T-helper 1 cell treated with Interleukin-12 subunit alpha and Interleukin-12 subunit beta and Interleukin-4 antibody, amounts not matched to agents 30 ng/mL and 1 ng/mL, for 36 hours (primary cell): ENCODE measurements around the gene LBR. TPM values are rescaled to one million over a fixed set of nuclear protein-coding genes. Genes with fewer than 3 reads are reported as not detected.

ENCODE experiments used
- intact Hi-C: fragments of 100-400 bp; cut with micrococcal nuclease; formaldehyde crosslinking; loops from one replicate; pipeline ENCODE4 v1.15.1; 2024
- total RNA-seq: library from RNA; stranded (reverse); gene quantifications from 2 replicates; pipeline ENCODE4 v1.2.3, GENCODE V29; 2022

The LBR gene
- total RNA-seq, 1 donor from 2014 or later: 240 TPM

- intact Hi-C loops: loop anchor here (10.0 kb wide), 2 partner anchors 857 to 1453 kb away; partner anchors contain the start of gene LIN9
Measured at GRCh38 chr1:225448146-225448805, 20.4 kb upstream of the LBR start.

- intact Hi-C loops: loop anchor here (10.0 kb wide), 2 partner anchors 857 to 1453 kb away; partner anchors contain the start of gene LIN9
Measured at GRCh38 chr1:225447650-225448089, 19.8 kb upstream of the LBR start.

- intact Hi-C loops: loop anchor here (10.0 kb wide), 2 partner anchors 858 to 1452 kb away; partner anchors contain the start of gene LIN9
Measured at GRCh38 chr1:225446981-225447615, 19.3 kb upstream of the LBR start.

DNA sequence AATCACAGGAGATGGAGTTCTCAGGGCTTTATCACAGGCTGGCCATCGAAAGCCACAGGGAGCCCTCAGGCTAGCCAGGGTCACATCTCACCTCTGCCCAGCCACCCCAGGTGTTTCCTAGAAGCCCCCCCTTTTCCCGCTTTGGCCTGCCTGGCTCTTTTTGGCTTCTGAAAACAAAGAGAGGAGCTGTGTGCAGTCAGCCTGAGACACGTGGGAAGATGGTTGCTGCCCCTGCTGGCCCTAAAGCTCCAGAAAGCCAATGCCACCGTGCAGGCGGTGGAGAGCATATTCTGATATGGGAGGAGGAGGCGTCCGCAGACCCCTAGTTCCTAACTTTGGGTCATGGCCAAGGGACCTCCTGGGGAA, 18.7 kb upstream of the LBR start:
- intact Hi-C loops: loop anchor here (10.0 kb wide), 2 partner anchors 858 to 1452 kb away; partner anchors contain the start of gene LIN9

DNA sequence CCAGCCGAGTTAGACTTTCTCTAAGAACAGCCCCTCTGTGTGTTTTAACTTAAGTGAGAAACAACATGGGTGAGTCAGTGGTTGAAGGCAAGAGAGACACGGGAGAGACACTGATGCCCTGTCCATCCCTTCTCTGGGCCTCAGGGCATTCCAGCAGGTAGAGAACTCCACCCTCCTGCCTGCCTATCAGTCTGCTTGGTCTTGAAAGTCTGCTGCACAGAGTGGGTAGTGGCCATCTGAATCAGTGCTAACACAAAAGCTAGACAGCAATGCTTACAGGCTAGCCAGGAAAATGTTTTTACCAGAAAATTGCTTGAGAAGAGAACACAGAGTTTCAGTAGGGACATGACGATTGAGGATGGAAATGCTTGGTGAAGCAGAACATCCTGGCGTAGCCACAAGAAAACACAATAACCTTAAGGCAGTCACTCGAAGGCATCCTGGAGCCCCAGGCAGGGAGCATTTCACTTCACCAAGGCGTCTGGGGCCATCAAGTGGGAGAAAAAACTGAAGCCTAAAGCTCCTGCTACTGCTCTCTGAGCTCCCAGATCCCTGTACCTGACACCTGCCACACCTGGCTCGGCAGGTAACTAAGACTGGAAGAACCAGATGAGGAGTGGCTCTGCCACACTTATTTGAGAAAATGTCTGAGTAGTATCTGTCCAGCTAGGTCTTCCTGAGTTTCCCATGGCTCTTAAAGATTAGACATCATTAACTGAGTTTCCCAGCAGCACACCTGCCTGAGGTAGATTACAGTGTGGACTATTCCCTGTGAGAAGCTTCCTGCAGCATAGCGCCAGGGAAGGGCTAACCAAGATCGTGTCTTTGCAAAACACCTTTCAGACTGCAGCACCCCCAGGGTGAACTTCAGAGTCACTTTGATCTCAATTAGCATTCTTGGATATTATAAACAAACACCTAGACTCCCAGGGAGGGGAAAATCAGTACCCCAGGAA, 18.1 kb upstream of the LBR start:
- intact Hi-C loops: loop anchor here (1.0 to 10.0 kb wide), 11 partner anchors 8 to 1451 kb away; partner anchors contain the start of genes ITPKB, LBR, LIN9 and PYCR2

GRCh38 chr1:225442123-225442505, 14.3 kb upstream of the LBR start:
- intact Hi-C loops: loop anchor here (10.0 kb wide), 2 partner anchors 863 to 1447 kb away; partner anchors contain the start of gene LIN9

DNA sequence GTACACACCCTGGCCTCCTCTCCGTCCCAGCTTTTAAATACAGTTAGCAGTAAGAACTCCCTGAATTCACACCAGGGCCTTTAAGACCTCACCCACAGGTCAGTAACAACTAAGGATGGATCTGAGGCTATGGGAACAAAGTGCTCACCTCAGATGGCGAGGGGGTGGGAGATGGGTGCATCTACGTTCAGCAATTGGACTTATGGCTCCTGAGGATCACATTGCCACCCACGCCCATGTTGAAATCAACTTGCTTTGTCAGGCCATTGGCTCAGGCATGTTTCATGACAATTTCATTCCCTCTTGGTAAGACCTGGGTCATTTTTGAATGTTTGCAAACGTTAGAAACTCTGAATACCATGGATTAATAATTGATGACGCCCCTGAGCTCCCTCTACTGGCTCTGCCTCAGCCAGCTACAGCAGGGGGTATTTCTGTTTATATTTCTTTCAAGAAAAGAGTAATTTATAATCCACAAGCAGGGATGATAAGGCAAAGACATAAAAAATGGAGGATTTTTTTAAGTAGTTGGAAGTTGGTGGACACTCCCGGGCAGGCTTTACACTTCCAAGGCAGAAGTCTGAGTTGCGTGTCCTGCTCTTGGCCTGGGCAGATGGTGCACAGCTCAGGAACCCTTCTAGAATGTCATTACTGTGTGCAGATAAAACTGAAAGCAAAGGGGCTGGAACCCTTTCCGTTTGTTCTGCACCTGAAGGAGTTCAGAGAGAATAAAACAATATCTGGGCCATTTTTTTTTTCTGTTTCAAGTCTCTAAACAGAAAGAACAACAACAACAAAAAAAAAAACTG, 13.7 kb upstream of the LBR start:
- intact Hi-C loops: loop anchor here (10.0 kb wide), 2 partner anchors 863 to 1447 kb away; partner anchors contain the start of gene LIN9

GRCh38 chr1:225440380-225441221, 12.8 kb upstream of the LBR start:
- intact Hi-C loops: loop anchor here (10.0 kb wide), 2 partner anchors 864 to 1446 kb away; partner anchors contain the start of gene LIN9

- intact Hi-C loops: no loop called here
Measured at GRCh38 chr1:225437710-225438437, 10.0 kb upstream of the LBR start.

DNA sequence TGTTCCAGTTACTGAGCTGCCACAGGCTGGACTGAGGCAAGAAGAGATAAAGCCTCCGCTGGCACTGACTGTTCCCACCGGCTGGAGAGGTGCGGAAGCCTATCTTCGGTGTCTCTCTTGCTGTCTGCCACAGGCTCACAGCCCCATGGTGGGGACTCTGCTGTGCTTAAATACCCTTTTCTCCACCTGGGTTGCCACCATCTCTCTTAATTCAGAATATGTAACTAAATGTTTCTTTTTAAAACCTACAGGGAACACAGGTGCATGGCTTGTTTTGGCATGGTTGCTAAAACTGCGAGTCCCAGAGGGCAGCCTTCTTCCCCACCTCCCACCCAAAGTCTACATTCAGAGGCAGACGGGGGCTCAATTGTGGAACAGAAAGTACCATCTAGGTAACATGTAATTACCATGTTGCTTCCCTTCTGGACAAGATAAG, 8.1 kb upstream of the LBR start:
- intact Hi-C loops: no loop called here

DNA sequence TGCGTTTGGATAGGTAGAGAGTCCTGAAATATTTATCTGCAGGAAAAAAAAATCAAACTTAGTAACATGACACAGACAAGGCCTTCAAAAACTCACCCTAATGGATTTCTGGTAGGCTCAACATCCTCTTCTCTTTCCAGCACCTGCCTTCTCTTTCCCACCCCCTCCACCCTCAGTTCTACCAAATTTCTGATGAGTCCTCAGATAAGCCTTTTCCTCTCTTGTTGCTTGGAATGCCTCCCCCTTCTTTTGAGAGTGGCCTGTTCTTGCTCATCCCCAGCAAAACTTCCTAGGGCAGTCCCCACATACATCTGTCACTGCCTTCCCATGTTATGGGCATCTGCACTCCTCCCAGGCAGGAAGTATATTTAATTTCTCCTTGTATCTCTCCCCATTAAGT, 7.6 kb upstream of the LBR start:
- intact Hi-C loops: no loop called here

DNA sequence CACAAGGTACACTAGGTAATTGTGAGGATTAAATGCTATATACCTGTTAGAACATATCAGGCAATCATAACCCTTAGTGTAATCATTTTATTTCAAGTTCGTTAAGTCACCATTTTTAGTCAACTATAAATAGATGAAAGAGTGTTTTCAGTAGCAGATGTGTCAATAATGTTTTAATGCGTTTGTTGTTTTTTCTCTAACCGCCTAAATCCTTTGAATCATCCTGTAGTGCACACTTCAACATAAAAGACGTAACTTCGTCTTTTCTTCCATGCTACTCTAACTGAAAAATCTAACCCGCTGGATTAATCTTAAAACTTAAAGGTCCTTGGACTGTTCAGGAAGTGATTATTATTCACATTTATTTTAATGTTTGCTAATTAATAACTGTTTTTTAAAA, 7.2 kb upstream of the LBR start:
- intact Hi-C loops: no loop called here

GRCh38 chr1:225434046-225434445, 6.2 kb upstream of the LBR start:
- intact Hi-C loops: no loop called here

- intact Hi-C loops: no loop called here
Measured at GRCh38 chr1:225431081-225431863, 3.4 kb upstream of the LBR start.

DNA sequence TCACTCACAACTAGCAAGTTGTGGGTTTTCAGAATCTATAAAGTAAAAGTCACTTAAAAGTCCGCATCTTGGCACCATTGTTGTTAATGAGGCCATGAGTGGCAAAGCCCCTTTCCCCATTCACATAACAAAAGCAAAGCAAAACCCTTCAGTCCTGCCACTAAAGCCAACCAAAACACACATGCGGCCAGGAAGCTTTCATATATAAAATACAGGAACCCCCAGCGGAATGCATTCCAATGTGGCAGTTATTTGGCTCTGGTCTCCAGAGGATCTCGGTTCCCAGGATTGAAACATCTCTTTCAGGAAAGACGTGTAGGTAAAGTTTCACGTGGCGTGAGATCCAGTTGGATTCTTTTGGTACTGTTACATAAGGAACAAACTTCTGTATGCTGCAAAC, 2.5 kb upstream of the LBR start:
- intact Hi-C loops: no loop called here

GRCh38 chr1:225428881-225429455, 1.1 kb upstream of the LBR start:
- intact Hi-C loops: loop anchor here (1.0 to 10.0 kb wide), 16 partner anchors 16 to 1510 kb away; partner anchors contain the start of genes FBXO28, H3-3A, PYCR2 and SDE2
